Measurements from ENCODE around the gene DYNC1H1.

The DYNC1H1 gene

DNA sequence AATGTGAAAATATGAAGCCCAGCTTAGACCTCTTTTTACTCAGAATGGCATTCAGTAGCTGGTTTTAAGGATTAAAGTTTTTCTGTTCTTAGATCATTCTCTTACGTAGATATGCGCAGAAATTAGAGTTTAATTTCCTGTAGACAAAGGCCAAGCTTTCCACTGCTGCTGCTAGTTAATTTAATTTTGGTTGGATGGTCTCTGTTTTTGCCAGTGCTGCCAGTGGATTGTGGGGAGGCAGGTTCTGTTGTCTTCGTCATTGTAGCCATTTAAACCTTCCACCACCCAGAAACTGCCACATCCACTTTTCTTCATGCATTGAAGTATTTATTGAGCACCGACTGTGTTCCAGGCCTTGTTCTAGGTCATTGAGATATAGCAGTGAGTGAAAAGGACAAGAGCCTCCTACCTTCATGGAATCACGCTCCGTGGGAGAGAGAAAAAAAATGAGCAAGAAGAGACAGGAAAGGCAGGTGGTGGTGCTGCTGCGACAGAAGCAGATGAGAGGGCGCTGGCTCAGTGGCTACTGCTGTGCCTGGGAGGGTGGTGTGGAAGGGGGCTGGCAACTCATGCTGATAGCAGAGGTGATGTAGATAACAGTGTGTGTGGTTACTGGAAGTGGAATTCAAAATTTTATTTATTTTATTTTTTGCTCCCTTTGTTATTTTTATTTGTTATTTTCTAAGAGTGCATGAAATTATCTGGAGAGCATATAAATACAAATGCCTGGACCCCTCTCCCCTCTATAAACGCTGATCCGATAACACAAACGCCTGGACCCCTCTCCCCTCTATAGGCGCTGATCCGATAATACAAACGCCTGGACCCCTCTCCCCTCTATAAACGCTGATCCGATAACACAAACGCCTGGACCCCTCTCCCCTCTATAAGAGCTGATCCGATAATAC is 33.3 kb downstream of the DYNC1H1 start:
- H3K27me3 ChIP-seq (ENCODE audit: insufficient read depth, poor library complexity, severe bottlenecking), result no peaks in the 10 kb centered on the region
- peaks cover 100% of the 10 kb centered on the region for H3K36me3 ChIP-seq (ENCODE audit: low read depth)
- no peak overlapping the region for H3K4me3 ChIP-seq (ENCODE audit: severe bottlenecking)
- no peaks in the 10 kb centered on the region for H3K9me3 ChIP-seq (ENCODE audit: severe bottlenecking)
- H3K4me1 ChIP-seq (ENCODE audit: insufficient read depth, poor library complexity, severe bottlenecking), result no peaks in the 10 kb centered on the region
- no peak overlapping the region for H3K27ac ChIP-seq (ENCODE audit: poor library complexity, severe bottlenecking)
- DNase-seq (ENCODE audit: low spot score) (no peak), ATAC-seq (ENCODE audit: low read depth) (no peak)
- TF ChIP-seq, protein P1, sequence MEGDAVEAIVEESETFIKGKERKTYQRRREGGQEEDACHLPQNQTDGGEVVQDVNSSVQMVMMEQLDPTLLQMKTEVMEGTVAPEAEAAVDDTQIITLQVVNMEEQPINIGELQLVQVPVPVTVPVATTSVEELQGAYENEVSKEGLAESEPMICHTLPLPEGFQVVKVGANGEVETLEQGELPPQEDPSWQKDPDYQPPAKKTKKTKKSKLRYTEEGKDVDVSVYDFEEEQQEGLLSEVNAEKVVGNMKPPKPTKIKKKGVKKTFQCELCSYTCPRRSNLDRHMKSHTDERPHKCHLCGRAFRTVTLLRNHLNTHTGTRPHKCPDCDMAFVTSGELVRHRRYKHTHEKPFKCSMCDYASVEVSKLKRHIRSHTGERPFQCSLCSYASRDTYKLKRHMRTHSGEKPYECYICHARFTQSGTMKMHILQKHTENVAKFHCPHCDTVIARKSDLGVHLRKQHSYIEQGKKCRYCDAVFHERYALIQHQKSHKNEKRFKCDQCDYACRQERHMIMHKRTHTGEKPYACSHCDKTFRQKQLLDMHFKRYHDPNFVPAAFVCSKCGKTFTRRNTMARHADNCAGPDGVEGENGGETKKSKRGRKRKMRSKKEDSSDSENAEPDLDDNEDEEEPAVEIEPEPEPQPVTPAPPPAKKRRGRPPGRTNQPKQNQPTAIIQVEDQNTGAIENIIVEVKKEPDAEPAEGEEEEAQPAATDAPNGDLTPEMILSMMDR (IDR thresholded peaks at IDR 0.05; ENCODE audit: poor library complexity, severe bottlenecking), result no peak

DNA sequence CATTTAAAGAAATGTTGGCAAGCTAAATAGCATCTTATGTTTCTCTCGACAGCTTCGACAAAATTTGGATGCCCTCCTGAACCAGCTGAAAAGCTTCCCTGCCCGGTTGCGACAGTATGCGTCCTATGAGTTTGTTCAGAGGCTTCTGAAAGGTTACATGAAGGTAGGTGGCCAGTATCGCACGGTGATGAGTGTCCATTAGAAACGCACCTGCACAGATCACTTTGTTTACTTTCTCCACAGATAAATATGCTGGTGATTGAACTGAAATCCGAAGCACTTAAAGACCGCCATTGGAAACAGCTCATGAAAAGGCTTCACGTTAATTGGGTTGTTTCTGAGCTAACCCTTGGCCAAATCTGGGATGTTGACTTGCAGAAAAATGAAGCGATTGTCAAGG is 36.5 kb downstream of the DYNC1H1 start:
- H3K36me3 ChIP-seq (ENCODE audit: low read depth), result peaks cover 100% of the 10 kb centered on the region

DNA sequence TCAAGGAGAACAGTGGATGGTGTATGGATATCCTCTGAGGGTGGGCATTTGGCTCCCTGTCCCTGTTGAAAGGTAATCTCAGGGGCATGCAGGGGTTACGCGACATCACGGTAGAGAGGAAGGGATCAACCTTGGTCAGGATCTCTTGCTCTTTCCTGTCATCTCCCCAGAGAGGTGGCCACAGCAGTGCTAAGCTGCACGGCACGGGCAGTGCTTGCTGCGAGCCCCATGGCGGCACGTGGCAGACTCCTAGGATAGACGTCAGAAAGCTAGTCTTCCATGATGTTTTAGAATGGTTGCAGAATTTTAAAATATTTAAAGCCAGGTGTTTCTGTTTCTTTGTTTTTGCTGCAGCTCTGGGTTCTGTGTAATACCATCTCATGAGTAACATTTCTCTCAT is 41.0 kb downstream of the DYNC1H1 start:
- TF ChIP-seq, protein P1 (IDR thresholded peaks at IDR 0.05; ENCODE audit: poor library complexity, severe bottlenecking), result no peak
- H3K36me3 ChIP-seq (ENCODE audit: low read depth), result peaks cover 100% of the 10 kb centered on the region
- ATAC-seq (ENCODE audit: low read depth) (no peak), DNase-seq (ENCODE audit: low spot score) (no peak)
- H3K4me3 ChIP-seq (ENCODE audit: severe bottlenecking), result no peak overlapping the region
- no peaks in the 10 kb centered on the region for H3K27me3 ChIP-seq (ENCODE audit: insufficient read depth, poor library complexity, severe bottlenecking)
- no peaks in the 10 kb centered on the region for H3K4me1 ChIP-seq (ENCODE audit: insufficient read depth, poor library complexity, severe bottlenecking)
- H3K9me3 ChIP-seq (ENCODE audit: severe bottlenecking), result no peaks in the 10 kb centered on the region
- H3K27ac ChIP-seq (ENCODE audit: poor library complexity, severe bottlenecking), result no peak overlapping the region

More for the DNA sequence above, 36.5 kb downstream of the DYNC1H1 start:
- Histone ChIP-seq H3K27ac (ENCODE audit: poor library complexity, severe bottlenecking) (no peak overlapping the region), H3K4me1 (ENCODE audit: insufficient read depth, poor library complexity, severe bottlenecking) (no peaks in the 10 kb centered on the region), H3K27me3 (ENCODE audit: insufficient read depth, poor library complexity, severe bottlenecking) (no peaks in the 10 kb centered on the region), H3K9me3 (ENCODE audit: severe bottlenecking) (no peaks in the 10 kb centered on the region), H3K4me3 (ENCODE audit: severe bottlenecking) (no peak overlapping the region)
- DNase-seq (ENCODE audit: low spot score), result no peak
- ATAC-seq (ENCODE audit: low read depth), result no peak
- TF ChIP-seq, protein P1 (IDR thresholded peaks at IDR 0.05; ENCODE audit: poor library complexity, severe bottlenecking), result no peak

DNA sequence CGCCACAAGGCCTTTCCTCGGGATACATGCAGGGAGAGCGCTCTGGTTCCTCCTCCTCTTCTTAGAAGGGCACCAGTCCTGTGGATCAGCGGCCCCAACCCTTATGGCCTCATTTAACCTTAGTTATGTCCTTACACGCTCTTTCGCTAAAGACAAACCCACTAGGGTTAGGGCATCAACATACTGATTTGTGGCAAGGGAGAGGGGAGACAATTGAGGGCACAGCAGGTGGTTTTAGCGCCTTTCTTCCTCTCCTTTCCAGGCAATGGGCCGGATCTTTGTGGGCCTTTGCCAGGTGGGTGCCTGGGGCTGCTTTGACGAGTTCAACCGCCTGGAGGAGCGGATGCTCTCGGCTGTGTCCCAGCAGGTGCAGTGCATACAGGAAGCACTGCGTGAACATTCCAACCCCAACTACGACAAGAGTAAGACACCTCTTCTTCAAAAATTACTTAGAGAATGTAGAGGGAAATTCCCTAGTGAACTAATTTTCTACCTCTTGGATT is 43.6 kb downstream of the DYNC1H1 start:
- Histone ChIP-seq H3K9me3 (ENCODE audit: severe bottlenecking) (no peaks in the 10 kb centered on the region), H3K27me3 (ENCODE audit: insufficient read depth, poor library complexity, severe bottlenecking) (no peaks in the 10 kb centered on the region), H3K4me1 (ENCODE audit: insufficient read depth, poor library complexity, severe bottlenecking) (no peaks in the 10 kb centered on the region), H3K36me3 (ENCODE audit: low read depth) (peaks cover 100% of the 10 kb centered on the region), H3K27ac (ENCODE audit: poor library complexity, severe bottlenecking) (no peak overlapping the region), H3K4me3 (ENCODE audit: severe bottlenecking) (no peak overlapping the region)
- TF ChIP-seq, protein P1 (IDR thresholded peaks at IDR 0.05; ENCODE audit: poor library complexity, severe bottlenecking), result no peak
- no peak for ATAC-seq (ENCODE audit: low read depth)
- DNase-seq (ENCODE audit: low spot score), result no peak

DNA sequence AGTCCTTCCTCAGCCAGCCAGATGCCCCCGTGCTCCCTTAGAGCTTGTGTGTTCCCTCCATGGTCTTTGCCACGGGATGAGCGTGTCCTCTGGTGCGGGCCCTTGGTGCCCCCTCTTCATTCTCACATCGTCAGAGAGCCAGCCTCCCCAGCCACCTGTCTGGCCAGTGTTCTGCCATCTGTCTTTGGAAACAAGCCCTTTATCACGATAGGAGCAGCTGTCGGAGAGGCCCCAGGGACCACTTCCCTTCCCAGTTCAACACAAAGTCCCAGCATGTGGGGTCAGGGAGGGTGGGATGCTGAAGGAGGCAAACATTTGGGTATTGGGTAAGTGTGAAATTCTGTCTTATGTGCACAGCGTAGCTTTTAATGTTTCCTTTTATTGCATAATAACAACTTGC is 44.5 kb downstream of the DYNC1H1 start:
- TF ChIP-seq, protein P1 (IDR thresholded peaks at IDR 0.05; ENCODE audit: poor library complexity, severe bottlenecking), result no peak
- ATAC-seq (ENCODE audit: low read depth), result no peak
- H3K36me3 ChIP-seq (ENCODE audit: low read depth), result peaks cover 100% of the 10 kb centered on the region

More for the DNA sequence above, 44.5 kb downstream of the DYNC1H1 start:
- H3K4me3 ChIP-seq (ENCODE audit: severe bottlenecking), result no peak overlapping the region
- H3K4me1 ChIP-seq (ENCODE audit: insufficient read depth, poor library complexity, severe bottlenecking), result no peaks in the 10 kb centered on the region
- no peaks in the 10 kb centered on the region for H3K27me3 ChIP-seq (ENCODE audit: insufficient read depth, poor library complexity, severe bottlenecking)
- DNase-seq (ENCODE audit: low spot score), result no peak
- H3K27ac ChIP-seq (ENCODE audit: poor library complexity, severe bottlenecking), result no peak overlapping the region
- H3K9me3 ChIP-seq (ENCODE audit: severe bottlenecking), result no peaks in the 10 kb centered on the region

Measured in RWPE2 (cell line).